Measurements from ENCODE around the gene VPS11. TPM values are rescaled to one million over a fixed set of nuclear protein-coding genes. Genes with fewer than 3 reads are reported as not detected.
A peak's percentile ranks its signal among the peaks of the same experiment; 100 is the strongest.

Gene VPS11
- total RNA-seq, 1 experiment from 2014 or later: 20.2 TPM

DNA sequence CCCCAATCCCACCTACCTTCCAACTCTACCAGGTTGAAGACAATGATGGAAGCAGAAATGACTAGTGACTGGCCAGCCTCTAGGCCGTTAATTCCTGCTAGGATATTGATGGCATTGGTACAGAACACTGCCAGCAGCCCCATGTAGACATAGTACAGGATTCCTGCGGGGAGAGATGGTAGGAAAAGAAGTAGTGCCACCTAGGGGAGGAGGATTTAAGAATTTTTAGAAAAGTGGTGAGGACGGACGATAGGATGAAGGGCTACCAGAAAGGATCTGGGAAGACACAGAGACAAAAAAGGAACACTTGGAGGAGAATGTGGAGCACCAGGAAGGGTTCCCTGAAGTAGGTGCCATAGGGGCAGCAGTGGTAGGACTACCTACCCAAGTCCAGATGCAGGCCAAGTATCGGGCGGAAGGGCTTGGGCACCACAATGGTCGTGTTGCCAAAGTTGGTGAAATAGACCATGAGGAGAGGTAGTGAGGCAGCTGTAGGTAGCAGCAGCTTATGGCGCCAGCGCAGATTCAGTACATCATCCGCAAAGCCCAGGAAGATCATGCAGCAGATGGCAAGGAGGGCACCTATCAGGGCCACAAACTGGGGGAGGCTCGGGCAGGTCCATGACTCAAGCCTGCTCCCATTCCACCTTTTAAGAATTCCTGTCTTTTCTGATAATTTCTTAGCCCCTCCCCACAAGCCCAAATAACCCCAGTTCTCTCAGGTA lies 32.8 kb downstream of the VPS11 start (continued):
- TF ChIP-seq NR2C2 (CRISPR knock-in tag; IDR thresholded peaks at IDR 0.05) (no peak), STAT6 (CRISPR knock-in tag; conservative IDR thresholded peaks at IDR 0.05; ENCODE audit: low read depth) (no peak), MLX (CRISPR knock-in tag; IDR thresholded peaks at IDR 0.05) (no peak), ATF1 (CRISPR knock-in tag; IDR thresholded peaks at IDR 0.05) (no peak), IRF2 (CRISPR knock-in tag; IDR thresholded peaks at IDR 0.05; ENCODE audit: borderline replicate concordance, low read depth) (no peak), ARID4B (CRISPR knock-in tag; IDR thresholded peaks at IDR 0.05; ENCODE audit: borderline replicate concordance) (no peak), ZNF263 (CRISPR knock-in tag; IDR thresholded peaks at IDR 0.05; ENCODE audit: low read depth) (no peak), SOX15 (CRISPR knock-in tag; IDR thresholded peaks at IDR 0.05) (no peak), TEAD4 (CRISPR knock-in tag; IDR thresholded peaks at IDR 0.05) (no peak), MXD4 (CRISPR knock-in tag; IDR thresholded peaks at IDR 0.05; ENCODE audit: borderline replicate concordance) (no peak)
- TF ChIP-seq, protein P1, sequence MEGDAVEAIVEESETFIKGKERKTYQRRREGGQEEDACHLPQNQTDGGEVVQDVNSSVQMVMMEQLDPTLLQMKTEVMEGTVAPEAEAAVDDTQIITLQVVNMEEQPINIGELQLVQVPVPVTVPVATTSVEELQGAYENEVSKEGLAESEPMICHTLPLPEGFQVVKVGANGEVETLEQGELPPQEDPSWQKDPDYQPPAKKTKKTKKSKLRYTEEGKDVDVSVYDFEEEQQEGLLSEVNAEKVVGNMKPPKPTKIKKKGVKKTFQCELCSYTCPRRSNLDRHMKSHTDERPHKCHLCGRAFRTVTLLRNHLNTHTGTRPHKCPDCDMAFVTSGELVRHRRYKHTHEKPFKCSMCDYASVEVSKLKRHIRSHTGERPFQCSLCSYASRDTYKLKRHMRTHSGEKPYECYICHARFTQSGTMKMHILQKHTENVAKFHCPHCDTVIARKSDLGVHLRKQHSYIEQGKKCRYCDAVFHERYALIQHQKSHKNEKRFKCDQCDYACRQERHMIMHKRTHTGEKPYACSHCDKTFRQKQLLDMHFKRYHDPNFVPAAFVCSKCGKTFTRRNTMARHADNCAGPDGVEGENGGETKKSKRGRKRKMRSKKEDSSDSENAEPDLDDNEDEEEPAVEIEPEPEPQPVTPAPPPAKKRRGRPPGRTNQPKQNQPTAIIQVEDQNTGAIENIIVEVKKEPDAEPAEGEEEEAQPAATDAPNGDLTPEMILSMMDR (IDR thresholded peaks at IDR 0.05): no peak

- Mint-ChIP-seq H3K36me3 (peaks cover 27% of the 10 kb centered on the region), H3K27me3 (ENCODE audit: low read depth) (no peaks in the 10 kb centered on the region; the same call in 1 of the 2 replicates), H3K4me3 (peak overlapping the region; percentile 92), H3K9me3 (no peaks in the 10 kb centered on the region), H3K27ac (peak overlapping the region; percentile 100), H3K4me1 (peaks cover 30% of the 10 kb centered on the region)
- peak; percentile 43 for ATAC-seq
- ChIA-PET CTCF (interaction anchor here (0.6 to 1.9 kb wide), 17 partner anchors 9 to 239 kb away, joined by 3 to 15 read pairs (median 6); partner anchors contain the start of genes ABCG4, CBL, HINFP and HMBS), POLR2A (interaction anchor here (0.6 to 1.9 kb wide), 12 partner anchors 9 to 309 kb away, joined by 3 to 19 read pairs (median 3); partner anchors contain the start of genes HMBS, HYOU1, RPS25 and TRAPPC4)
- TF ChIP-seq E2F5 (CRISPR knock-in tag; IDR thresholded peaks at IDR 0.05): 0 out of 2 replicates have a peak, but pooled peaks have one; percentile 38
- no peak for TF ChIP-seq ESRRA (CRISPR knock-in tag; IDR thresholded peaks at IDR 0.05; ENCODE audit: borderline replicate concordance)
- peak; percentile 51; the same call in 1 of the 2 replicates for TF ChIP-seq FOXK1 (CRISPR knock-in tag; IDR thresholded peaks at IDR 0.05)
- 0 out of 2 replicates have a peak, but pooled peaks have one; percentile 23 for TF ChIP-seq IRF1 (CRISPR knock-in tag; IDR thresholded peaks at IDR 0.05)
- DNase-seq (ENCODE audit: low spot score): peak; percentile 61
Measured at GRCh38 chr11:119100994-119101758, 33.6 kb downstream of the VPS11 start.

All from WTC11 (cell line).